ENCODE measurements around the gene TCAP.
A peak's percentile ranks its signal among the peaks of the same experiment; 100 is the strongest.

Gene TCAP

GRCh38 chr17:39623356-39623950 is 41.7 kb upstream of the TCAP start:
- H3K4me2 ChIP-seq (ENCODE audit: low read length) = peak overlapping the region; percentile 32; the same call in 1 of the 2 replicates
- H2AFZ ChIP-seq (ENCODE audit: low read length) = no peak overlapping the region
- no peak overlapping the region for H3K27ac ChIP-seq (ENCODE audit: low read depth, low read length, poor library complexity, severe bottlenecking)
- no peak overlapping the region for H3K9ac ChIP-seq (ENCODE audit: low read length)
- H3K4me1 ChIP-seq (ENCODE audit: insufficient read depth, low read length, severe bottlenecking) = peaks cover 15% of the 10 kb centered on the region
- 0 out of 2 replicates have a peak, but pooled peaks cover 2% of the 10 kb centered on the region for H3F3A ChIP-seq (ENCODE audit: insufficient read depth, low read length)
- H3K4me3 ChIP-seq (ENCODE audit: low read depth, low read length, poor library complexity, severe bottlenecking) = no peak overlapping the region
- TF ChIP-seq EZH2 (IDR thresholded peaks at IDR 0.05; ENCODE audit: borderline replicate concordance, low read length) (no peak), CTCF (IDR thresholded peaks at IDR 0.05; ENCODE audit: low read length) (peak; percentile 88)
- H3K36me3 ChIP-seq (ENCODE audit: insufficient read depth, low read length) = no peaks in the 10 kb centered on the region
- H3K27me3 ChIP-seq (ENCODE audit: insufficient read depth, low read length) = no peaks in the 10 kb centered on the region
- H3K79me2 ChIP-seq (ENCODE audit: insufficient read depth, low read length) = no peaks in the 10 kb centered on the region
- H3K9me3 ChIP-seq (ENCODE audit: low read length) = no peaks in the 10 kb centered on the region
- H4K20me1 ChIP-seq (ENCODE audit: insufficient read depth, low read length) = no peaks in the 10 kb centered on the region
- no peaks in the 10 kb centered on the region for H3K9me2 ChIP-seq (ENCODE audit: low read depth, low read length)

GRCh38 chr17:39624313-39624712 is 40.8 kb upstream of the TCAP start:
- Histone ChIP-seq H3K9ac (ENCODE audit: low read length) (no peak overlapping the region), H2AFZ (ENCODE audit: low read length) (no peak overlapping the region), H3K9me3 (ENCODE audit: low read length) (no peaks in the 10 kb centered on the region), H3F3A (ENCODE audit: insufficient read depth, low read length) (0 out of 2 replicates have a peak, but pooled peaks cover 2% of the 10 kb centered on the region), H3K9me2 (ENCODE audit: low read depth, low read length) (no peaks in the 10 kb centered on the region), H3K27ac (ENCODE audit: low read depth, low read length, poor library complexity, severe bottlenecking) (no peak overlapping the region), H3K36me3 (ENCODE audit: insufficient read depth, low read length) (no peaks in the 10 kb centered on the region), H3K27me3 (ENCODE audit: insufficient read depth, low read length) (no peaks in the 10 kb centered on the region), H3K4me3 (ENCODE audit: low read depth, low read length, poor library complexity, severe bottlenecking) (no peak overlapping the region), H3K4me1 (ENCODE audit: insufficient read depth, low read length, severe bottlenecking) (peaks cover 12% of the 10 kb centered on the region), H3K4me2 (ENCODE audit: low read length) (no peak overlapping the region), H3K79me2 (ENCODE audit: insufficient read depth, low read length) (no peaks in the 10 kb centered on the region), H4K20me1 (ENCODE audit: insufficient read depth, low read length) (no peaks in the 10 kb centered on the region)
- TF ChIP-seq CTCF (IDR thresholded peaks at IDR 0.05; ENCODE audit: low read length) (no peak), EZH2 (IDR thresholded peaks at IDR 0.05; ENCODE audit: borderline replicate concordance, low read length) (no peak)

GRCh38 chr17:39625198-39625785 is 39.9 kb upstream of the TCAP start:
- peaks cover 12% of the 10 kb centered on the region for H3K4me1 ChIP-seq (ENCODE audit: insufficient read depth, low read length, severe bottlenecking)
- no peaks in the 10 kb centered on the region for H3K79me2 ChIP-seq (ENCODE audit: insufficient read depth, low read length)
- H3K27ac ChIP-seq (ENCODE audit: low read depth, low read length, poor library complexity, severe bottlenecking) = no peak overlapping the region
- H3K9me2 ChIP-seq (ENCODE audit: low read depth, low read length) = no peaks in the 10 kb centered on the region
- H4K20me1 ChIP-seq (ENCODE audit: insufficient read depth, low read length) = no peaks in the 10 kb centered on the region
- no peaks in the 10 kb centered on the region for H3K27me3 ChIP-seq (ENCODE audit: insufficient read depth, low read length)
- no peaks in the 10 kb centered on the region for H3K36me3 ChIP-seq (ENCODE audit: insufficient read depth, low read length)
- H3K4me2 ChIP-seq (ENCODE audit: low read length) = no peak overlapping the region
- H3K9me3 ChIP-seq (ENCODE audit: low read length) = no peaks in the 10 kb centered on the region
- H2AFZ ChIP-seq (ENCODE audit: low read length) = no peak overlapping the region
- TF ChIP-seq CTCF (IDR thresholded peaks at IDR 0.05; ENCODE audit: low read length) = no peak
- TF ChIP-seq EZH2 (IDR thresholded peaks at IDR 0.05; ENCODE audit: borderline replicate concordance, low read length) = no peak
- H3K9ac ChIP-seq (ENCODE audit: low read length) = no peak overlapping the region
- no peak overlapping the region for H3K4me3 ChIP-seq (ENCODE audit: low read depth, low read length, poor library complexity, severe bottlenecking)
- no peaks in the 10 kb centered on the region for H3F3A ChIP-seq (ENCODE audit: insufficient read depth, low read length)

Measured in OCI-LY1 (cell line).